A673 (cell line): ENCODE measurements around the gene UBL5. TPM values are rescaled to one million over a fixed set of nuclear protein-coding genes. Genes with fewer than 3 reads are reported as not detected.

Experiments
- BruUV-seq: library from RNA; stranded (reverse); fragments of 400-500 nt; replicated peaks from 2 replicates; lab custom pipeline; 2021; lab: Mats Ljungman, UMichigan
- CTCF ChIA-PET: fragments of 300-600 bp; sonication (Branson Sonifier 250); formaldehyde crosslinking; loops from one replicate; lab custom pipeline; 2022; ENCODE audit warnings: antibody characterized with exemption; lab: Charles Lee
- POLR2A ChIA-PET: fragments of 300-600 bp; sonication (Branson Sonifier 250); formaldehyde crosslinking; loops from one replicate; lab custom pipeline; 2022; ENCODE audit warnings: antibody characterized with exemption; ENCODE audit not compliant: low non-redundant PET; lab: Charles Lee
- DNase-seq: peaks from one replicate; pipeline ENCODE4 v3.0.0-alpha.2; 2015; ENCODE audit warnings: low spot score
- H3K27ac ChIP-seq: fragments of 200-600 bp; sonication (generic); 2 replicates; pipeline ENCODE4 v1.5.1; 2016; ENCODE audit warnings: mixed run types, low read depth, mild to moderate bottlenecking, mixed read lengths, antibody characterized with exemption, low read length; ENCODE audit not compliant: poor library complexity, severe bottlenecking
- H3K27me3 ChIP-seq: fragments of 200-600 bp; sonication (generic); replicated peaks from 2 replicates; pipeline ENCODE4 v1.6.1; 2017; ENCODE audit warnings: mixed run types, low read depth, mild to moderate bottlenecking, mixed read lengths, antibody characterized with exemption, low read length; ENCODE audit not compliant: insufficient read depth, poor library complexity
- H3K36me3 ChIP-seq: fragments of 200-600 bp; sonication (generic); 2 replicates; pipeline ENCODE4 v1.6.1; 2016; ENCODE audit warnings: mixed run types, mild to moderate bottlenecking, mixed read lengths, antibody characterized with exemption, low read length; ENCODE audit not compliant: insufficient read depth, poor library complexity, severe bottlenecking
- H3K4me1 ChIP-seq: fragments of 200-600 bp; sonication (generic); 2 replicates; pipeline ENCODE4 v1.6.1; 2017; ENCODE audit warnings: mixed run types, mild to moderate bottlenecking, mixed read lengths, antibody characterized with exemption, low read length; ENCODE audit not compliant: insufficient read depth, poor library complexity, severe bottlenecking
- H3K4me3 ChIP-seq: fragments of 200-600 bp; sonication (generic); 2 replicates; pipeline ENCODE4 v1.5.1; 2016; ENCODE audit warnings: low read depth, mixed run types, mild to moderate bottlenecking, mixed read lengths, low read length; ENCODE audit not compliant: poor library complexity, severe bottlenecking
- H3K9me3 ChIP-seq: fragments of 200-600 bp; sonication (generic); 2 replicates; pipeline ENCODE4 v1.6.1; 2016; ENCODE audit warnings: mixed run types, low read depth, mild to moderate bottlenecking, mixed read lengths, antibody characterized with exemption, low read length; ENCODE audit not compliant: poor library complexity, severe bottlenecking
- EZH2 ChIP-seq: fragments of 200-600 bp; sonication (generic); IDR thresholded peaks from 2 replicates; pipeline ENCODE4 v1.6.1; 2017; ENCODE audit warnings: borderline replicate concordance, low read depth, mild to moderate bottlenecking, mixed read lengths, antibody characterized with exemption, low read length; ENCODE audit not compliant: poor library complexity, severe bottlenecking
- intact Hi-C: fragments of 100-400 bp; cut with micrococcal nuclease; formaldehyde crosslinking; loops from one replicate; pipeline ENCODE4 v1.10.0; 2022; ENCODE audit not compliant: unreplicated experiment
- total RNA-seq: library from RNA; stranded (reverse); gene quantifications from 2 replicates; pipeline ENCODE4 v1.2.3, GENCODE V29; 2021
- TF ChIP-seq, protein P1 (sequence below): fragments of 300-800, 200-600 bp; sonication (generic); conservative IDR thresholded peaks from 2 replicates; pipeline ENCODE4 v1.5.1; 2017; ENCODE audit warnings: low read depth, mild to moderate bottlenecking, antibody characterized with exemption, low read length, moderate library complexity, mixed read lengths

UBL5 gene
- total RNA-seq, 1 experiment from 2014 or later: 383 TPM

DNA sequence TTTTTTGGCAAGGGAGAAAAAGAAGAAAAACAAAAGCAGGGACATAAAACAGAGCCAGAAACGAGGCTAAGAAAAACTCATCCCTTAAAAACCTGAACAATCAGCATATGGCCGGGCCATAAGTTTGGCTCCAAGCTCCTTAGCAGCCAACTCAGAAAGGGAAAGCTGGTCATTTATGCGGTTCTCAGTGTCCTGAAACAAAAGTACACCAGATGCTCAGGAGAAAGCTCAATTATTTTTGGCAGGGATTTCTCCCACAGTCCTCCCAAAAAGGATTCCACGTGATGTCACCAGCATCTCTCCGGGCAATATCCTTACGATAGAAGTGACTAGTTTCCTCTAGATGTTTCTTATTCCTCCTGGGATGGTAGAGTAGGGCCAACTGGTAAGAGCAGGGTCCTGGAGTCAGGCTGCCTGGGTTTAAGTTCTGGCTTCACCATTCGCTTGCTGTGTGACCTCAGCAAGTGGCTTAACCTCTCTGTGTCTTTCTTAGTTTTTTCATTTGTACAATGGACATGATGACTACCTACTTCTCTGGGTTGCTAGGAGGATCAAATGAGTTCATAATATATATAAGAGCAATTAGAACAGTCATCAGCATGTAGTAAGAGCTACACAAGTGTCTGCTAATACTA is 41.4 kb downstream of the UBL5 start:
- Histone ChIP-seq H3K9me3 (no peaks in the 10 kb centered on the region), H3K27ac (no peak overlapping the region), H3K4me1 (peaks cover 22% of the 10 kb centered on the region), H3K27me3 (no peaks in the 10 kb centered on the region), H3K4me3 (no peak overlapping the region), H3K36me3 (no peaks in the 10 kb centered on the region)
- BruUV-seq: no TSS peak
- ChIA-PET POLR2A (no interaction called here), CTCF (interaction anchor here (0.7 kb wide), 1 partner anchor 73 kb away, joined by 4 read pairs; no protein-coding TSS in a partner anchor)
- DNase-seq: no peak
- intact Hi-C loops: no loop called here
- TF ChIP-seq EZH2: no peak
- TF ChIP-seq, protein P1, sequence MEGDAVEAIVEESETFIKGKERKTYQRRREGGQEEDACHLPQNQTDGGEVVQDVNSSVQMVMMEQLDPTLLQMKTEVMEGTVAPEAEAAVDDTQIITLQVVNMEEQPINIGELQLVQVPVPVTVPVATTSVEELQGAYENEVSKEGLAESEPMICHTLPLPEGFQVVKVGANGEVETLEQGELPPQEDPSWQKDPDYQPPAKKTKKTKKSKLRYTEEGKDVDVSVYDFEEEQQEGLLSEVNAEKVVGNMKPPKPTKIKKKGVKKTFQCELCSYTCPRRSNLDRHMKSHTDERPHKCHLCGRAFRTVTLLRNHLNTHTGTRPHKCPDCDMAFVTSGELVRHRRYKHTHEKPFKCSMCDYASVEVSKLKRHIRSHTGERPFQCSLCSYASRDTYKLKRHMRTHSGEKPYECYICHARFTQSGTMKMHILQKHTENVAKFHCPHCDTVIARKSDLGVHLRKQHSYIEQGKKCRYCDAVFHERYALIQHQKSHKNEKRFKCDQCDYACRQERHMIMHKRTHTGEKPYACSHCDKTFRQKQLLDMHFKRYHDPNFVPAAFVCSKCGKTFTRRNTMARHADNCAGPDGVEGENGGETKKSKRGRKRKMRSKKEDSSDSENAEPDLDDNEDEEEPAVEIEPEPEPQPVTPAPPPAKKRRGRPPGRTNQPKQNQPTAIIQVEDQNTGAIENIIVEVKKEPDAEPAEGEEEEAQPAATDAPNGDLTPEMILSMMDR: no peak

DNA sequence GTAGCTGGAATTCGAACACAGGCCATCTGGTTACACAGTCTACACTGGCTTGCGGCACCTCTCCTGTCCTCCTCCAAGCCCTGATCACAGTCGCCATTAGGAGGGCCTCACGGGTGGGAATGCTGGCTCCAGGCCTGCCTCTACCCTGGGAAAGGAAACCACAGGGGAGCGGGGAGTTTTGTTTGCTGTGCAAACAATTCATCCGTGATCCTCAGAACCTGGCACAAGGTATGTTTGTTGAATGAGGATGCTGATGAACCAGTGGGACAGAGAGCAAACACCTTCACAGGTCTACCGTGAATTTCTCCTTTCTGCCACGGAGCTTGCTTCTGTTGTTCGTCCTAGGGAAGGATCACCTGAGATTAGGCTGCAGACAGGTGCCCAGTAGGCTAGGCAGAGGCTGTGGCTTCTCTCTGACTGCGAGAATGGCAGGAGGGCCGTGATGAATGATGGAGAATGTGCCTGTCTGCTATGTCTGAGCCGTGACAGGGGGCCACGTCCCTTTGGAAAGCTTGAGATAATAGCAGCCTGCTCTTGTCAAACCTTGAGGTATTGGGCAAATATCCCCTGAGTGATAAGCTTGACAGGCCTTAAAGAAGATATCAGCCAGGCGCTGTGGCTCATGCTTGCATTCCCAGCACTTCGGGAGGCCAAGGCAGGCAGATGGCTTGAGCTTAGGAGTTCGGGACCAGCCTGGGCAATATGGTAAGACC is 44.1 kb downstream of the UBL5 start:
- Histone ChIP-seq H3K36me3 (no peaks in the 10 kb centered on the region), H3K27me3 (no peaks in the 10 kb centered on the region), H3K4me1 (peaks cover 10% of the 10 kb centered on the region), H3K27ac (no peak overlapping the region), H3K9me3 (no peaks in the 10 kb centered on the region), H3K4me3 (no peak overlapping the region)
- intact Hi-C loops: no loop called here
- no peak for DNase-seq
- no peak for TF ChIP-seq EZH2
- TF ChIP-seq, protein P1: no peak
- ChIA-PET POLR2A (no interaction called here), CTCF (no interaction called here)
- no TSS peak for BruUV-seq

DNA sequence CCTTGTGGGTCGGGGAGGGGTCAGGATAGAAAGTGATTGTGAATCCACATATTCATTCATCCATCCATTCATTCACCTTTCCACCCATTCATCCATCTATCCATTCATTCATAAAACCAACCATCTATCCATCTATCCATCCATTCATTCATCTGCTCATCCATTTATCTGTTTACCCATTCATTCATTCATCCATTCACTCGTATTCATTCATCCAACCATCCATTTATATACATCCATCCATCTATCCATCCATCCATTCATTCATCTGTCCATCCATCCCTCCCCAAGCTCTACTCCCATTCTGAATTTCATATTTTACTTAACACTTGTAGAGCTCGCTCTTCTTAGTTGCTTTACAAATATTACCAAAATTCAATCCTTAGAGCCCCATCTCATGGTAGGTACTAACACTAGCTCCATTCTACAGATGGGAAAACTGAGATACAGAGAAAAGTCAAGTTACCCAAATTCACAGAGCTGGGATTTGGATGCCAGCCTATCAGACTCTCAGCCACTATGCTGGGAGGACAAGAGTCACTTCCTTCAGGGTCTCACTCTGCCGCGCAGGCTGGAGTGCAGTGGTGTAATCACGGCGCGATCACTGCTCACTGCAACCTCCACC is 45.0 kb downstream of the UBL5 start:
- Histone ChIP-seq H3K36me3 (no peaks in the 10 kb centered on the region), H3K27me3 (no peaks in the 10 kb centered on the region), H3K4me3 (no peak overlapping the region), H3K4me1 (peaks cover under 1% of the 10 kb centered on the region), H3K9me3 (no peaks in the 10 kb centered on the region), H3K27ac (no peak overlapping the region)
- TF ChIP-seq, protein P1: no peak
- no peak for TF ChIP-seq EZH2
- intact Hi-C loops: no loop called here
- CTCF ChIA-PET: no interaction called here
- no TSS peak for BruUV-seq
- POLR2A ChIA-PET: no interaction called here
- no peak for DNase-seq
